ENCODE data around the gene GBA2.
A peak's percentile ranks its signal among the peaks of the same experiment; 100 is the strongest.

GRCh38 chr9:35689542-35690293, 59.3 kb downstream of the GBA2 start, which contains the start of gene TPM2:
- no peak for TF ChIP-seq CTCF (IDR thresholded peaks at IDR 0.05)
- TF ChIP-seq POLR2A (IDR thresholded peaks at IDR 0.05) = peak; percentile 42 to 72

All from heart left ventricle (tissue), 13 donors.